Right lobe of liver (tissue), 4 donors: ENCODE measurements around the gene PLA2G5.

Experiments used
- CTCF ChIP-seq, 4 donors: fragments of 200-600 bp in 3 of 4; fragments of 450-650 bp in 1 of 4; IDR thresholded peaks; one replicate each; pipeline versions ENCODE4 v1.5.1 to v1.8.0; 2016 to 2022; ENCODE audit warnings: antibody characterized with exemption in 4 of 4, mild to moderate bottlenecking in 2 of 4
- POLR2A ChIP-seq: fragments of 450-650 bp; IDR thresholded peaks from one replicate; pipeline ENCODE4 v1.6.1; 2017; ENCODE audit warnings: antibody characterized with exemption, mild to moderate bottlenecking
- donor health status: DM: no; HTN: no; CAD: no.
- donor health status: DM: no; HTN: no; CAD: no.
- donor health status: DM: no; HTN: yes; CAD: no.

- TF ChIP-seq CTCF (IDR thresholded peaks at IDR 0.05) (peak in 1 of 4 donors; percentile 6), POLR2A (no peak)
Observed at GRCh38 chr1:20087668-20088067, 17.7 kb downstream of the PLA2G5 start.
